Measurements from ENCODE around the gene FKBP5.
A peak's percentile ranks its signal among the peaks of the same experiment; 100 is the strongest.
"Not testable (repeated sequence)": the region's sequence is repeated elsewhere in the genome, so short reads cannot be mapped to it uniquely, and the experiment has no call there.

FKBP5 gene

DNA sequence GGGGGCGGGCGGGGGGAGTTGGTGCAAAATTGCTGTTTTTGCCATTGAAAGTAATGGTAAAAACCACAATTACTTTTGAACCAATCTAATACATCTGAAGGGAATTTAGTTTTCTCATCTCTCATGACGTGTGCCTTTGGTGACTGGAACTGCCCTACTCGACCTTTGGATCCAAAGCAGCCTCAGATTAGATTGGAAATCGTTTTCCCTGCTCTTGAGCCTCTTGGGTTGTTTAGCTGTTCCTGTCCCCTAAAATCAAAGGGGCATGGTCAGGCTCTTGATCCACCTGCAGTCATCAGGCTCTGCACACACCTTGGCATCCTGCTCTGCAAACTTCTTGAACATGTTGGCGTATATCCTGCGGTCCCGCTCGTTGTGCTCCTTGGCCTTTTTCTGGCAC, 112.0 kb downstream of the FKBP5 start:
- no peak for TF ChIP-seq ZNF8 (CRISPR knock-in tag; IDR thresholded peaks at IDR 0.05)
- no peak for TF ChIP-seq TCF4 (CRISPR knock-in tag; IDR thresholded peaks at IDR 0.05; ENCODE audit: borderline replicate concordance)
- TF ChIP-seq TOX (CRISPR knock-in tag; IDR thresholded peaks at IDR 0.05; ENCODE audit: borderline replicate concordance) = no peak
- TF ChIP-seq ZFP30 (CRISPR knock-in tag; IDR thresholded peaks at IDR 0.05) = no peak
- TF ChIP-seq, protein P1, sequence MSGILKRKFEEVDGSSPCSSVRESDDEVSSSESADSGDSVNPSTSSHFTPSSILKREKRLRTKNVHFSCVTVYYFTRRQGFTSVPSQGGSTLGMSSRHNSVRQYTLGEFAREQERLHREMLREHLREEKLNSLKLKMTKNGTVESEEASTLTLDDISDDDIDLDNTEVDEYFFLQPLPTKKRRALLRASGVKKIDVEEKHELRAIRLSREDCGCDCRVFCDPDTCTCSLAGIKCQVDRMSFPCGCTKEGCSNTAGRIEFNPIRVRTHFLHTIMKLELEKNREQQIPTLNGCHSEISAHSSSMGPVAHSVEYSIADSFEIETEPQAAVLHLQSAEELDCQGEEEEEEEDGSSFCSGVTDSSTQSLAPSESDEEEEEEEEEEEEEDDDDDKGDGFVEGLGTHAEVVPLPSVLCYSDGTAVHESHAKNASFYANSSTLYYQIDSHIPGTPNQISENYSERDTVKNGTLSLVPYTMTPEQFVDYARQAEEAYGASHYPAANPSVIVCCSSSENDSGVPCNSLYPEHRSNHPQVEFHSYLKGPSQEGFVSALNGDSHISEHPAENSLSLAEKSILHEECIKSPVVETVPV (CRISPR knock-in tag; IDR thresholded peaks at IDR 0.05) = no peak
- TF ChIP-seq ZC3H10 (CRISPR knock-in tag; IDR thresholded peaks at IDR 0.05) = no peak
- TF ChIP-seq SNAI2 (CRISPR knock-in tag; IDR thresholded peaks at IDR 0.05) = no peak
- TF ChIP-seq RARB (CRISPR knock-in tag; IDR thresholded peaks at IDR 0.05) = no peak
- TF ChIP-seq PPARA (CRISPR knock-in tag; IDR thresholded peaks at IDR 0.05; ENCODE audit: borderline replicate concordance) = no peak
- TF ChIP-seq, protein P2, sequence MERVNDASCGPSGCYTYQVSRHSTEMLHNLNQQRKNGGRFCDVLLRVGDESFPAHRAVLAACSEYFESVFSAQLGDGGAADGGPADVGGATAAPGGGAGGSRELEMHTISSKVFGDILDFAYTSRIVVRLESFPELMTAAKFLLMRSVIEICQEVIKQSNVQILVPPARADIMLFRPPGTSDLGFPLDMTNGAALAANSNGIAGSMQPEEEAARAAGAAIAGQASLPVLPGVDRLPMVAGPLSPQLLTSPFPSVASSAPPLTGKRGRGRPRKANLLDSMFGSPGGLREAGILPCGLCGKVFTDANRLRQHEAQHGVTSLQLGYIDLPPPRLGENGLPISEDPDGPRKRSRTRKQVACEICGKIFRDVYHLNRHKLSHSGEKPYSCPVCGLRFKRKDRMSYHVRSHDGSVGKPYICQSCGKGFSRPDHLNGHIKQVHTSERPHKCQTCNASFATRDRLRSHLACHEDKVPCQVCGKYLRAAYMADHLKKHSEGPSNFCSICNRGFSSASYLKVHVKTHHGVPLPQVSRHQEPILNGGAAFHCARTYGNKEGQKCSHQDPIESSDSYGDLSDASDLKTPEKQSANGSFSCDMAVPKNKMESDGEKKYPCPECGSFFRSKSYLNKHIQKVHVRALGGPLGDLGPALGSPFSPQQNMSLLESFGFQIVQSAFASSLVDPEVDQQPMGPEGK (CRISPR knock-in tag; IDR thresholded peaks at IDR 0.05; ENCODE audit: borderline replicate concordance) = no peak
- no peak for TF ChIP-seq GLIS3 (CRISPR knock-in tag; IDR thresholded peaks at IDR 0.05)
- no peak for TF ChIP-seq BACH2 (CRISPR knock-in tag; IDR thresholded peaks at IDR 0.05; ENCODE audit: borderline replicate concordance)
- TF ChIP-seq OSR1 (CRISPR knock-in tag; IDR thresholded peaks at IDR 0.05) = no peak
- TF ChIP-seq ZNF70 (CRISPR knock-in tag; IDR thresholded peaks at IDR 0.05) = no peak
- no peak for TF ChIP-seq ZNF565 (CRISPR knock-in tag; conservative IDR thresholded peaks at IDR 0.05; ENCODE audit: low read depth)
- TF ChIP-seq ISL1 (CRISPR knock-in tag; IDR thresholded peaks at IDR 0.05) = no peak
- no peak for ATAC-seq

DNA sequence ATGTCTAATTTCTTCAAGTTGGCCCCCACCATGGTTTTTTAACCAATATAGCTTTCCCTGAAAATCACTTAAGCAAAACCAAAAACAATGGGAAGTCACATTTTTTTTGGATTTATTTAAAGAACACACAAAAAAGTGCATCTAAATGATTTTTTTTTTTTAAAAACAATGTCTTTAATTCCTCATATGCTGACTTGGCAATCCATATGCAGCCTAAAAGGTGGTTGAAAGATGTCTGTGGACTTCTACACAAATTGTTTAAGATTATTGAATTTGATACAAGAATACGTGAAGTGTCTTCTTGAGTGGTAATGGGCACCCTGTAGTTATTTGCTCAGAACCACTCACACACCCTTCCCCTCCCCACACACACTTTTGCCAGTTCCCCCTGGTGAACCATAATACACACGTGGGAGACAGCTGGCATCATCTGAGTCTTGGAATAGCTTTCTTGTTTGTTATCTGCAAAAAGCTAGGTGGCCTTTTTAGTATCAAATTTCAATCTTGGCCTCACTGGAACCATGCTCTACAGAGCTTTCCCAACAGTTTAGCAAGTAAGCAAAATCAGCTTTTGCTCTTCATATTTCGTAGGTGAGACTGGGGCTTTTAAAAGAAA, 115.1 kb downstream of the FKBP5 start:
- TF ChIP-seq GLIS3 (CRISPR knock-in tag; IDR thresholded peaks at IDR 0.05) = no peak
- no peak for TF ChIP-seq ZC3H10 (CRISPR knock-in tag; IDR thresholded peaks at IDR 0.05)

DNA sequence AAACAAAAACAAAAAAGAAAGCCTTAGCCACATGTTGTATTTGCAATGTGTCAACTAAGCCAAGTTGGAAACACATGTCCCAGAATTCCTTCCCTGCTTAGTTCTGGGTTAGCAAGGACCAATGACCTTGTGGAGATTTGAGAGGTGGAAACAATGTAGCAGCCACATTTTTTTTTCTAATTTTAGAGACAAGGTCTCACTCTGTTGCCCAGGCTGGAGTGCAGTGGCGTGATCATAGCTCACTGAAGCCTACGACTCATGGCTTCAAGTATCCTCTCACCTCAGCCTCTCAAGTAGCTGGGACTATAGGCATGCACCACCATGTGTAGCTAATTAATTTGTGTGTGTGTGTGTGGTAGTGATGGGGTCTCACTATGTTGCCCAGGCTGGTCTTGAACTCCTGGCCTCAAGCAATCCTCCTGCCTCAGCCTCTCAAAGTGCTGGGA, 117.8 kb downstream of the FKBP5 start:
- ATAC-seq = not testable (repeated sequence)

More for the DNA sequence above, 115.1 kb downstream of the FKBP5 start:
- no peak for ATAC-seq

DNA sequence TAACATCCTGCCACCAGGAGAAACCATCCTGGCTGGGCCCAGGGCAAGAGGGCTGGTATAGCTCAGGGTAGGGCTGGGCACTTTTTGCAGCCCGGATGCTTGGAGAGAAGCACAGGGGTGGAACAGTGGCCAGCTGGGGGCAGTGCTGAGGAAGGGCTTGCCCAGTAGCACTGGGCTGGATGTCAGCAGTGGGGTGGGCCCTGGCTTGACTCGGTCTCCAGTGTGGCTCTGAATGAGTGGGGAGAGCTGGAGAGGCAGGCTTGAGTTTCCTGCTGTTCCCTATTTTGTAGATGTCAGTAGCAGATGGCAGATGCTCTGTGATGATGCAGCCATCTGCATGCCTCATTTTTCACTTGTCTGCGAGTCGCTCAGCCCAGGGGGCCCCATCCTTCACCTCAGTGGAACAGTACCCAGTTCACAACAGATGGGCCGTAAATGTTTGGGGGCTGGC, 119.7 kb downstream of the FKBP5 start:
- ATAC-seq = peak; percentile 85
- TF ChIP-seq, protein P1 (CRISPR knock-in tag; IDR thresholded peaks at IDR 0.05) = no peak
- TF ChIP-seq, protein P3, sequence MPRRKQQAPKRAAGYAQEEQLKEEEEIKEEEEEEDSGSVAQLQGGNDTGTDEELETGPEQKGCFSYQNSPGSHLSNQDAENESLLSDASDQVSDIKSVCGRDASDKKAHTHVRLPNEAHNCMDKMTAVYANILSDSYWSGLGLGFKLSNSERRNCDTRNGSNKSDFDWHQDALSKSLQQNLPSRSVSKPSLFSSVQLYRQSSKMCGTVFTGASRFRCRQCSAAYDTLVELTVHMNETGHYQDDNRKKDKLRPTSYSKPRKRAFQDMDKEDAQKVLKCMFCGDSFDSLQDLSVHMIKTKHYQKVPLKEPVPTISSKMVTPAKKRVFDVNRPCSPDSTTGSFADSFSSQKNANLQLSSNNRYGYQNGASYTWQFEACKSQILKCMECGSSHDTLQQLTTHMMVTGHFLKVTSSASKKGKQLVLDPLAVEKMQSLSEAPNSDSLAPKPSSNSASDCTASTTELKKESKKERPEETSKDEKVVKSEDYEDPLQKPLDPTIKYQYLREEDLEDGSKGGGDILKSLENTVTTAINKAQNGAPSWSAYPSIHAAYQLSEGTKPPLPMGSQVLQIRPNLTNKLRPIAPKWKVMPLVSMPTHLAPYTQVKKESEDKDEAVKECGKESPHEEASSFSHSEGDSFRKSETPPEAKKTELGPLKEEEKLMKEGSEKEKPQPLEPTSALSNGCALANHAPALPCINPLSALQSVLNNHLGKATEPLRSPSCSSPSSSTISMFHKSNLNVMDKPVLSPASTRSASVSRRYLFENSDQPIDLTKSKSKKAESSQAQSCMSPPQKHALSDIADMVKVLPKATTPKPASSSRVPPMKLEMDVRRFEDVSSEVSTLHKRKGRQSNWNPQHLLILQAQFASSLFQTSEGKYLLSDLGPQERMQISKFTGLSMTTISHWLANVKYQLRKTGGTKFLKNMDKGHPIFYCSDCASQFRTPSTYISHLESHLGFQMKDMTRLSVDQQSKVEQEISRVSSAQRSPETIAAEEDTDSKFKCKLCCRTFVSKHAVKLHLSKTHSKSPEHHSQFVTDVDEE (CRISPR knock-in tag; IDR thresholded peaks at IDR 0.05) = no peak
- TF ChIP-seq ZNF8 (CRISPR knock-in tag; IDR thresholded peaks at IDR 0.05) (no peak), ARNTL (CRISPR knock-in tag; IDR thresholded peaks at IDR 0.05; ENCODE audit: borderline replicate concordance, low read depth) (no peak), PPARA (CRISPR knock-in tag; IDR thresholded peaks at IDR 0.05; ENCODE audit: borderline replicate concordance) (no peak), TOX (CRISPR knock-in tag; IDR thresholded peaks at IDR 0.05; ENCODE audit: borderline replicate concordance) (no peak), GLIS3 (CRISPR knock-in tag; IDR thresholded peaks at IDR 0.05) (no peak), ZFP3 (CRISPR knock-in tag; IDR thresholded peaks at IDR 0.05) (no peak), OSR1 (CRISPR knock-in tag; IDR thresholded peaks at IDR 0.05) (no peak), TCF4 (CRISPR knock-in tag; IDR thresholded peaks at IDR 0.05; ENCODE audit: borderline replicate concordance) (no peak), RARB (CRISPR knock-in tag; IDR thresholded peaks at IDR 0.05) (no peak), ESRRG (CRISPR knock-in tag; IDR thresholded peaks at IDR 0.05) (no peak), ZC3H10 (CRISPR knock-in tag; IDR thresholded peaks at IDR 0.05) (no peak), SNAI2 (CRISPR knock-in tag; IDR thresholded peaks at IDR 0.05) (no peak)
- TF ChIP-seq, protein P4, sequence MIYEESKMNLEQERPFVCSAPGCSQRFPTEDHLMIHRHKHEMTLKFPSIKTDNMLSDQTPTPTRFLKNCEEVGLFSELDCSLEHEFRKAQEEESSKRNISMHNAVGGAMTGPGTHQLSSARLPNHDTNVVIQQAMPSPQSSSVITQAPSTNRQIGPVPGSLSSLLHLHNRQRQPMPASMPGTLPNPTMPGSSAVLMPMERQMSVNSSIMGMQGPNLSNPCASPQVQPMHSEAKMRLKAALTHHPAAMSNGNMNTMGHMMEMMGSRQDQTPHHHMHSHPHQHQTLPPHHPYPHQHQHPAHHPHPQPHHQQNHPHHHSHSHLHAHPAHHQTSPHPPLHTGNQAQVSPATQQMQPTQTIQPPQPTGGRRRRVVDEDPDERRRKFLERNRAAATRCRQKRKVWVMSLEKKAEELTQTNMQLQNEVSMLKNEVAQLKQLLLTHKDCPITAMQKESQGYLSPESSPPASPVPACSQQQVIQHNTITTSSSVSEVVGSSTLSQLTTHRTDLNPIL (CRISPR knock-in tag; IDR thresholded peaks at IDR 0.05; ENCODE audit: low read depth) = no peak
- TF ChIP-seq, protein P5, sequence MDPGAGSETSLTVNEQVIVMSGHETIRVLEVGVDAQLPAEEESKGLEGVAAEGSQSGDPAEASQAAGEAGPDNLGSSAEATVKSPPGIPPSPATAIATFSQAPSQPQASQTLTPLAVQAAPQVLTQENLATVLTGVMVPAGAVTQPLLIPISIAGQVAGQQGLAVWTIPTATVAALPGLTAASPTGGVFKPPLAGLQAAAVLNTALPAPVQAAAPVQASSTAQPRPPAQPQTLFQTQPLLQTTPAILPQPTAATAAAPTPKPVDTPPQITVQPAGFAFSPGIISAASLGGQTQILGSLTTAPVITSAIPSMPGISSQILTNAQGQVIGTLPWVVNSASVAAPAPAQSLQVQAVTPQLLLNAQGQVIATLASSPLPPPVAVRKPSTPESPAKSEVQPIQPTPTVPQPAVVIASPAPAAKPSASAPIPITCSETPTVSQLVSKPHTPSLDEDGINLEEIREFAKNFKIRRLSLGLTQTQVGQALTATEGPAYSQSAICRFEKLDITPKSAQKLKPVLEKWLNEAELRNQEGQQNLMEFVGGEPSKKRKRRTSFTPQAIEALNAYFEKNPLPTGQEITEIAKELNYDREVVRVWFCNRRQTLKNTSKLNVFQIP (CRISPR knock-in tag; IDR thresholded peaks at IDR 0.05; ENCODE audit: borderline replicate concordance, low read depth) = no peak
